Measurements from ENCODE around the gene RAB28.

- no peak for TF ChIP-seq POLR2AphosphoS5 (IDR thresholded peaks at IDR 0.05)
- no peak for TF ChIP-seq CTCF (IDR thresholded peaks at IDR 0.05)
- no peak for TF ChIP-seq POLR2A (IDR thresholded peaks at IDR 0.05)
These were observed 156.1 kb downstream of the RAB28 start for GRCh38 chr4:13327991-13328390.

Measured in upper lobe of left lung (tissue), 4 donors.